ENCODE measurements around the gene HOXD3.

HOXD3 gene

GRCh38 chr2:176138923-176139660 is 18.0 kb upstream of the HOXD3 start:
- TF ChIP-seq CTCF (IDR thresholded peaks at IDR 0.05; ENCODE audit: low read depth, low read length, missing control alignments), result no peak
- no peak for DNase-seq (ENCODE audit: low read depth)
- in situ Hi-C loops (cut with HindIII; ENCODE audit: low sequenced_read_pairs), result loop anchor here (10.0 kb wide), 1 partner anchor 496 kb away; no protein-coding TSS in a partner anchor
- no peak overlapping the region for H3K4me3 ChIP-seq (ENCODE audit: low read depth, low read length)

GRCh38 chr2:176139661-176140512 is 17.2 kb upstream of the HOXD3 start:
- no peak for DNase-seq (ENCODE audit: low read depth)
- H3K4me3 ChIP-seq (ENCODE audit: low read depth, low read length), result peak overlapping the region; percentile 32
- no peak for TF ChIP-seq CTCF (IDR thresholded peaks at IDR 0.05; ENCODE audit: low read depth, low read length, missing control alignments)
- in situ Hi-C loops (cut with HindIII; ENCODE audit: low sequenced_read_pairs), result loop anchor here (10.0 kb wide), 1 partner anchor 495 kb away; no protein-coding TSS in a partner anchor

GRCh38 chr2:176140513-176141317 is 16.4 kb upstream of the HOXD3 start:
- peak overlapping the region; percentile 32 for H3K4me3 ChIP-seq (ENCODE audit: low read depth, low read length)

GRCh38 chr2:176142281-176142680 is 14.8 kb upstream of the HOXD3 start:
- H3K4me3 ChIP-seq (ENCODE audit: low read depth, low read length), result no peak overlapping the region
- in situ Hi-C loops (cut with HindIII; ENCODE audit: low sequenced_read_pairs), result no loop called here
- no peak for DNase-seq (ENCODE audit: low read depth)
- TF ChIP-seq CTCF (IDR thresholded peaks at IDR 0.05; ENCODE audit: low read depth, low read length, missing control alignments), result no peak

More at GRCh38 chr2:176140513-176141317, 16.4 kb upstream of the HOXD3 start:
- no peak for DNase-seq (ENCODE audit: low read depth)
- peak; percentile 65 for TF ChIP-seq CTCF (IDR thresholded peaks at IDR 0.05; ENCODE audit: low read depth, low read length, missing control alignments)
- in situ Hi-C loops (cut with HindIII; ENCODE audit: low sequenced_read_pairs), result no loop called here

GRCh38 chr2:176145085-176145969 is 11.8 kb upstream of the HOXD3 start:
- in situ Hi-C loops (cut with HindIII; ENCODE audit: low sequenced_read_pairs), result no loop called here
- DNase-seq (ENCODE audit: low read depth), result no peak
- no peak overlapping the region for H3K4me3 ChIP-seq (ENCODE audit: low read depth, low read length)
- no peak for TF ChIP-seq CTCF (IDR thresholded peaks at IDR 0.05; ENCODE audit: low read depth, low read length, missing control alignments)

Data from astrocyte of the cerebellum (primary cell).